ENCODE data around the gene ZBTB11.
"Not testable (repeated sequence)": the region's sequence is repeated elsewhere in the genome, so short reads cannot be mapped to it uniquely, and the experiment has no call there.

ZBTB11 gene

GRCh38 chr3:101690972-101691371 lies 14.0 kb upstream of the ZBTB11 start:
- TF ChIP-seq EZH2 (IDR thresholded peaks at IDR 0.05) (no peak), POLR2AphosphoS5 (IDR thresholded peaks at IDR 0.05; ENCODE audit: borderline replicate concordance, low read depth, low read length) (no peak), FOXP2 (optimal IDR thresholded peaks at IDR 0.05; ENCODE audit: control extremely low read depth, extremely low read length, insufficient read depth) (no peak)
- no peak for DNase-seq (ENCODE audit: low read depth, low spot score)
- no peak overlapping the region for H3K27ac ChIP-seq
- no peak overlapping the region for H3K9ac ChIP-seq (ENCODE audit: insufficient read length)
- H3K36me3 ChIP-seq (ENCODE audit: insufficient read depth, low read length) = peaks cover 3% of the 10 kb centered on the region
- no peaks in the 10 kb centered on the region for H3K9me3 ChIP-seq (ENCODE audit: low read depth, low read length)
- no peak overlapping the region for H3K4me3 ChIP-seq

GRCh38 chr3:101689286-101689685 lies 12.4 kb upstream of the ZBTB11 start:
- H3K4me3 ChIP-seq = no peak overlapping the region
- no peaks in the 10 kb centered on the region for H3K9me3 ChIP-seq (ENCODE audit: low read depth, low read length)
- TF ChIP-seq FOXP2 (optimal IDR thresholded peaks at IDR 0.05; ENCODE audit: control extremely low read depth, extremely low read length, insufficient read depth) = no peak
- TF ChIP-seq EZH2 (IDR thresholded peaks at IDR 0.05) = no peak
- TF ChIP-seq POLR2AphosphoS5 (IDR thresholded peaks at IDR 0.05; ENCODE audit: borderline replicate concordance, low read depth, low read length) = no peak
- H3K27ac ChIP-seq = no peak overlapping the region
- H3K9ac ChIP-seq (ENCODE audit: insufficient read length) = no peak overlapping the region
- no peak for DNase-seq (ENCODE audit: low read depth, low spot score)
- H3K36me3 ChIP-seq (ENCODE audit: insufficient read depth, low read length) = peaks cover 20% of the 10 kb centered on the region

GRCh38 chr3:101687142-101687931 lies 10.4 kb upstream of the ZBTB11 start:
- Histone ChIP-seq H3K9me3 (ENCODE audit: low read depth, low read length) (no peaks in the 10 kb centered on the region), H3K4me3 (peak overlapping the region; percentile 99), H3K36me3 (ENCODE audit: insufficient read depth, low read length) (peaks cover 40% of the 10 kb centered on the region), H3K27ac (peak overlapping the region; percentile 95), H3K9ac (ENCODE audit: insufficient read length) (peak overlapping the region; percentile 79)
- TF ChIP-seq EZH2 (IDR thresholded peaks at IDR 0.05) (no peak), POLR2AphosphoS5 (IDR thresholded peaks at IDR 0.05; ENCODE audit: borderline replicate concordance, low read depth, low read length) (no peak), FOXP2 (optimal IDR thresholded peaks at IDR 0.05; ENCODE audit: control extremely low read depth, extremely low read length, insufficient read depth) (no peak)
- no peak for DNase-seq (ENCODE audit: low read depth, low spot score)

- TF ChIP-seq POLR2AphosphoS5 (IDR thresholded peaks at IDR 0.05; ENCODE audit: borderline replicate concordance, low read depth, low read length) (no peak), EZH2 (IDR thresholded peaks at IDR 0.05) (no peak), FOXP2 (optimal IDR thresholded peaks at IDR 0.05; ENCODE audit: control extremely low read depth, extremely low read length, insufficient read depth) (no peak)
- no peak for DNase-seq (ENCODE audit: low read depth, low spot score)
- Histone ChIP-seq H3K9me3 (ENCODE audit: low read depth, low read length) (no peaks in the 10 kb centered on the region), H3K4me3 (peak overlapping the region; percentile 99), H3K27ac (peak overlapping the region; percentile 95), H3K36me3 (ENCODE audit: insufficient read depth, low read length) (peaks cover 54% of the 10 kb centered on the region), H3K9ac (ENCODE audit: insufficient read length) (peak overlapping the region; percentile 100)
These were observed 9.0 kb upstream of the ZBTB11 start for GRCh38 chr3:101685870-101686307.

- peak overlapping the region; percentile 95 for H3K27ac ChIP-seq
- H3K4me3 ChIP-seq = peak overlapping the region; percentile 99
- DNase-seq (ENCODE audit: low read depth, low spot score) = no peak
- H3K36me3 ChIP-seq (ENCODE audit: insufficient read depth, low read length) = peaks cover 63% of the 10 kb centered on the region
- H3K9me3 ChIP-seq (ENCODE audit: low read depth, low read length) = no peaks in the 10 kb centered on the region
- TF ChIP-seq EZH2 (IDR thresholded peaks at IDR 0.05) (no peak), POLR2AphosphoS5 (IDR thresholded peaks at IDR 0.05; ENCODE audit: borderline replicate concordance, low read depth, low read length) (no peak), FOXP2 (optimal IDR thresholded peaks at IDR 0.05; ENCODE audit: control extremely low read depth, extremely low read length, insufficient read depth) (no peak)
- H3K9ac ChIP-seq (ENCODE audit: insufficient read length) = peak overlapping the region; percentile 100
These were observed 8.1 kb upstream of the ZBTB11 start for GRCh38 chr3:101685050-101685400.

GRCh38 chr3:101680466-101680865 lies 3.5 kb upstream of the ZBTB11 start:
- no peaks in the 10 kb centered on the region for H3K9me3 ChIP-seq (ENCODE audit: low read depth, low read length)
- no peak for DNase-seq (ENCODE audit: low read depth, low spot score)
- H3K4me3 ChIP-seq = no peak overlapping the region
- H3K9ac ChIP-seq (ENCODE audit: insufficient read length) = no peak overlapping the region
- H3K36me3 ChIP-seq (ENCODE audit: insufficient read depth, low read length) = peaks cover 58% of the 10 kb centered on the region
- TF ChIP-seq FOXP2 (optimal IDR thresholded peaks at IDR 0.05; ENCODE audit: control extremely low read depth, extremely low read length, insufficient read depth) (no peak), EZH2 (IDR thresholded peaks at IDR 0.05) (no peak), POLR2AphosphoS5 (IDR thresholded peaks at IDR 0.05; ENCODE audit: borderline replicate concordance, low read depth, low read length) (no peak)
- peak overlapping the region; percentile 66; the same call in 1 of the 2 replicates for H3K27ac ChIP-seq

GRCh38 chr3:101678837-101679236 lies 1.9 kb upstream of the ZBTB11 start:
- not testable (repeated sequence) for H3K27ac ChIP-seq; H3K9me3 ChIP-seq (ENCODE audit: low read depth, low read length); H3K9ac ChIP-seq (ENCODE audit: insufficient read length); H3K4me3 ChIP-seq; DNase-seq (ENCODE audit: low read depth, low spot score)
- peaks cover 42% of the 10 kb centered on the region for H3K36me3 ChIP-seq (ENCODE audit: insufficient read depth, low read length)

- DNase-seq (ENCODE audit: low read depth, low spot score) = no peak
- H3K9ac ChIP-seq (ENCODE audit: insufficient read length) = peak overlapping the region; percentile 84
- H3K4me3 ChIP-seq = peak overlapping the region; percentile 94
These were observed 729 bp upstream of the ZBTB11 start for GRCh38 chr3:101677436-101678286.

More at GRCh38 chr3:101677436-101678286, 729 bp upstream of the ZBTB11 start:
- Histone ChIP-seq H3K9me3 (ENCODE audit: low read depth, low read length) (no peaks in the 10 kb centered on the region), H3K36me3 (ENCODE audit: insufficient read depth, low read length) (peaks cover 30% of the 10 kb centered on the region), H3K27ac (peak overlapping the region; percentile 94)
- TF ChIP-seq EZH2 (IDR thresholded peaks at IDR 0.05) (no peak), POLR2AphosphoS5 (IDR thresholded peaks at IDR 0.05; ENCODE audit: borderline replicate concordance, low read depth, low read length) (0 out of 2 replicates have a peak, but pooled peaks have one; percentile 3)

Measured in SK-N-MC (cell line).